ENCODE data around the gene ARHGAP6.

ARHGAP6 gene

DNA sequence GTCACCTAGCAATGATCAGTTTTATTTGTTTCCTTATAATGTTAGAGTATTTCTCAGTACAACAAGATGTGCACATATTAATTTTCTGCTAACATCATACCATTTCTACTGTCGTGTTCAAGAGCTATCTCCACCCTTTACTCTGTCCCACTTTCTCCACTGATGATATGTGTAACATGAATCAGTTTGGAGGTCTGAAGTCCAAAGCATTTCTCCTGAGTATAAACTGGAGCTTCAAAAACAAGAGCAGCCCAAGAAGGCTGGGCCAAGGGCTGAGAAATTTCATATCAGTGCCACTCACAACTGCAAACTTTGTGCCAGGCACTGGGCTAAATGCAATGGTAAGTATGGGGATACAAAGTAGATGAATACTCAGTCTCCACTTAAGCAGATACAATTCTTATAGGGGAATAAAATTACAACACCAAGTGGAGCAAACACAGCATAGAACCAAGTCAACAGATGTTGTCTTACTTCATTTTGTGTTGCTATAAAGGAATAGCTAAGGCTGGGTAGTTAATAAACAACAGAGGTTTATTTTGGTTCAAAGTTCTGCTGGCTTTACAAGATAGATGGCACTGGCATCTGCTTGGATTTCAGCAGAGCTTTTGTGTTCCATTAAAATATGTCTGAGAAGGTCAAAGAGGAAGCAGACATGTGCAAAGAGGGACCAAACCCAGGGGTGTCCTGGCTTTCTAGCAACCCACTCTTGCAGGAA, 328.3 kb downstream of the ARHGAP6 start:
- no peaks in the 10 kb centered on the region for H3K36me3 ChIP-seq (ENCODE audit: control insufficient read depth in 2 of 2, insufficient read depth in 2 of 2, low read length in 2 of 2)
- H3K9ac ChIP-seq (ENCODE audit: low read length in 2 of 2), result no peak overlapping the region
- peaks cover 2% of the 10 kb centered on the region for H3K4me1 ChIP-seq (ENCODE audit: control insufficient read depth, insufficient read depth, low read length)
- no peak overlapping the region for H3K4me3 ChIP-seq (ENCODE audit: low read length in 2 of 2)
- no peaks in the 10 kb centered on the region for H3K9me3 ChIP-seq (ENCODE audit: control insufficient read depth in 2 of 2, low read length in 2 of 2)
- H3K27me3 ChIP-seq (ENCODE audit: control insufficient read depth in 1 of 2, insufficient read depth in 2 of 2, low read length in 2 of 2), result no peaks in the 10 kb centered on the region
- no peak overlapping the region for H3K27ac ChIP-seq (ENCODE audit: low read length)

DNA sequence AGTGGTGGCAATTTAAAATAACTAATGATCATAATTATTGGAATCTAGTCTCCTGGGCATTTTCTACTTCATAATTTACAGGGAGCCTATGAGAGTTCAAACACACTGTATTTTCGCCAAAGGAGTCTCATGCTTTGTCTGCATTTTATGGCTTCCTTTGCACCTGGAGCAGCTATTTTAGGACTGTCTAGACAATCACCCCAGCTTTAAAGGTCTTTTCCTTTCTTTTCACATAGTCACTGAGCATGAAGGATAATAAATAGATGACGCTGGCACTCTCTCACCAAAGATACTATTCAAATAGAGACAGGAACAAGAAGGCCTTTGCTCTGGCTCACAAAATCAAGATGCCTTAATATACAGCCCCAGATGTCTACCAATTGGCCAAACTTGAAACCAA, 329.5 kb downstream of the ARHGAP6 start:
- no peak overlapping the region for H3K9ac ChIP-seq (ENCODE audit: low read length in 2 of 2)
- no peak overlapping the region for H3K27ac ChIP-seq (ENCODE audit: low read length)
- H3K4me3 ChIP-seq (ENCODE audit: low read length in 2 of 2), result no peak overlapping the region
- no peaks in the 10 kb centered on the region for H3K9me3 ChIP-seq (ENCODE audit: control insufficient read depth in 2 of 2, low read length in 2 of 2)
- H3K36me3 ChIP-seq (ENCODE audit: control insufficient read depth in 2 of 2, insufficient read depth in 2 of 2, low read length in 2 of 2), result no peaks in the 10 kb centered on the region
- H3K4me1 ChIP-seq (ENCODE audit: control insufficient read depth, insufficient read depth, low read length), result no peaks in the 10 kb centered on the region
- H3K27me3 ChIP-seq (ENCODE audit: control insufficient read depth in 1 of 2, insufficient read depth in 2 of 2, low read length in 2 of 2), result no peaks in the 10 kb centered on the region

DNA sequence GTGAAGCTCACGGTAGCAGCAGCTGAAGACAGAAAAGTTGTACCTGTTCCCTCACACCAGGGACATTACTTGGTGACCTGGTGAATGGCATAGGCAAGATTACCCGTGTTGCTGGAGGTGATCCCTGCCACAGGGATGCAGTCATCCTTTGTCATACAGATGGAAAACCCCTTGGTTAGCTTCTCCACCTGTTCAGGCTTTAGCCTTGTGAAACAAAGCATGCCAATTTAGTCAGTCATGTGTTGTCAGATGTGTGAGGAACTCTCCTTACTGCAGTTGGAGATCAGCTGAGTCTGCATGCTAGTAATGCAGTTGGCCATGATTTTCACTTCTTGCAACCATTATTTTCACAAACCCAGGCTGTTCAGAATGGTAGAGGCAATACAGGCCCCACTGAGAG, 331.6 kb downstream of the ARHGAP6 start:
- Histone ChIP-seq H3K27ac (ENCODE audit: low read length) (no peak overlapping the region), H3K36me3 (ENCODE audit: control insufficient read depth in 2 of 2, insufficient read depth in 2 of 2, low read length in 2 of 2) (no peaks in the 10 kb centered on the region), H3K9ac (ENCODE audit: low read length in 2 of 2) (no peak overlapping the region), H3K27me3 (ENCODE audit: control insufficient read depth in 1 of 2, insufficient read depth in 2 of 2, low read length in 2 of 2) (no peaks in the 10 kb centered on the region), H3K9me3 (ENCODE audit: control insufficient read depth in 2 of 2, low read length in 2 of 2) (no peaks in the 10 kb centered on the region), H3K4me3 (ENCODE audit: low read length in 2 of 2) (no peak overlapping the region), H3K4me1 (ENCODE audit: control insufficient read depth, insufficient read depth, low read length) (no peaks in the 10 kb centered on the region)

DNA sequence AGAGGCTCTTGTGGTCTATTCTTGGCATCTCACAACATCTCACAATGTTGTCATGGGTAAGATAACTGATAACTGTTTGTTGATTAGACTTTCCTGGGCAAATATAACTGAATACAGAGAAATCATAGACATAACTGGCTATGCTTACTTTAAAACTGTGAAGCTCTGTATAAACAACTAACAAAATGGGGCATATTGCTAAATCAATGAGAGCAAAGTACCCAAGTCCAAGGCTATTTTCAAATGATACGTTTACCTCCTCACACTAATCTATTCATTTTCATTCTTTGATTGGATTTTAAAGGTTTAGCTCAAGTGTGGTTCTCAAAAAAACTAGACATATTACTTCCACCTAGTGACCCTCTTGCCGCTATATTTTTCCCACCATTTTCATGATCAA, 333.9 kb downstream of the ARHGAP6 start:
- H3K27ac ChIP-seq (ENCODE audit: low read length), result no peak overlapping the region
- no peaks in the 10 kb centered on the region for H3K27me3 ChIP-seq (ENCODE audit: control insufficient read depth in 1 of 2, insufficient read depth in 2 of 2, low read length in 2 of 2)
- H3K9me3 ChIP-seq (ENCODE audit: control insufficient read depth in 2 of 2, low read length in 2 of 2), result no peaks in the 10 kb centered on the region
- H3K9ac ChIP-seq (ENCODE audit: low read length in 2 of 2), result no peak overlapping the region
- H3K36me3 ChIP-seq (ENCODE audit: control insufficient read depth in 2 of 2, insufficient read depth in 2 of 2, low read length in 2 of 2), result no peaks in the 10 kb centered on the region
- H3K4me1 ChIP-seq (ENCODE audit: control insufficient read depth, insufficient read depth, low read length), result no peaks in the 10 kb centered on the region
- no peak overlapping the region for H3K4me3 ChIP-seq (ENCODE audit: low read length in 2 of 2)

DNA sequence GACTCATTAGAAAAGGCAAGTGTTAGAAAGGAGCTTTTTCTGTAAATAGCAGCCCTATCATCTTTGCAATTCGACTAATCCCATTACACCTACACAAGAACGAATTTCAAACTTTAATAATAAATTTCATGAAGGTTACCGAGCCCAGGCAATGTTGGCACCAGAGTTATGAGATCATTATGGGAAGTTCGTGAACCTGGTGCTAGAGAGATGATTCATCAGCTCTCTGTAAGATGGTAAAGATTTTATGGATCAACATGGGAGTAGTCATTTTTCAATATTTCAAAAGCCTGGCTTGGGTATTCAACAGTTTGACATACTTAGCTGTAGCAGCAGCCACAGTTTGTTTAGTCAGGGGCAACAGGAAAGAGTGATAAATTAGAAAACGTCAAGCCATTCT, 336.7 kb downstream of the ARHGAP6 start:
- Histone ChIP-seq H3K27me3 (ENCODE audit: control insufficient read depth in 1 of 2, insufficient read depth in 2 of 2, low read length in 2 of 2) (no peaks in the 10 kb centered on the region), H3K9me3 (ENCODE audit: control insufficient read depth in 2 of 2, low read length in 2 of 2) (peaks cover 0 to 3% of the 10 kb centered on the region in 2 donors), H3K36me3 (ENCODE audit: control insufficient read depth in 2 of 2, insufficient read depth in 2 of 2, low read length in 2 of 2) (no peaks in the 10 kb centered on the region), H3K9ac (ENCODE audit: low read length in 2 of 2) (no peak overlapping the region), H3K4me1 (ENCODE audit: control insufficient read depth, insufficient read depth, low read length) (no peaks in the 10 kb centered on the region), H3K27ac (ENCODE audit: low read length) (no peak overlapping the region), H3K4me3 (ENCODE audit: low read length in 2 of 2) (no peak overlapping the region)

DNA sequence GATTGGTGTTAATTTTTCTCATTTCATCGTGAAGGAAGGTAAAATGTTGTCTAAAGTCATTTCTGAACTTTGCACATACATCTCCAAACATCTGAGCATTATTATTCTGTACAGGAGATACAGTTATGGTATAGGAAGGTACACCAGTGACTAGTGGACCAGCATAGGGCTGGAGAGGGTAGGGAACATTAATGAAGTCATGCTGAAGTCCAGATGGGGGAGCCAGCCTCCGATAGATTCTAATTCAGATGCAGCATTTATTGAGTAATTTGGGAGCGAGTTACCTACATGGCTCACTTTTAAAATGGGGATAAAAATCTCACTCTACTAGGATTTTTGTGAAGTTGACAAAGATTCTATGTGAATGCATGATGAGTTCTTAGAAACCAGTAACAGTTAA, 337.6 kb downstream of the ARHGAP6 start:
- no peak overlapping the region for H3K4me3 ChIP-seq (ENCODE audit: low read length in 2 of 2)
- H3K9ac ChIP-seq (ENCODE audit: low read length in 2 of 2), result no peak overlapping the region
- H3K27ac ChIP-seq (ENCODE audit: low read length), result no peak overlapping the region
- no peaks in the 10 kb centered on the region for H3K36me3 ChIP-seq (ENCODE audit: control insufficient read depth in 2 of 2, insufficient read depth in 2 of 2, low read length in 2 of 2)
- H3K4me1 ChIP-seq (ENCODE audit: control insufficient read depth, insufficient read depth, low read length), result no peaks in the 10 kb centered on the region
- H3K9me3 ChIP-seq (ENCODE audit: control insufficient read depth in 2 of 2, low read length in 2 of 2), result peaks cover 0 to 3% of the 10 kb centered on the region in 2 donors
- H3K27me3 ChIP-seq (ENCODE audit: control insufficient read depth in 1 of 2, insufficient read depth in 2 of 2, low read length in 2 of 2), result no peaks in the 10 kb centered on the region

DNA sequence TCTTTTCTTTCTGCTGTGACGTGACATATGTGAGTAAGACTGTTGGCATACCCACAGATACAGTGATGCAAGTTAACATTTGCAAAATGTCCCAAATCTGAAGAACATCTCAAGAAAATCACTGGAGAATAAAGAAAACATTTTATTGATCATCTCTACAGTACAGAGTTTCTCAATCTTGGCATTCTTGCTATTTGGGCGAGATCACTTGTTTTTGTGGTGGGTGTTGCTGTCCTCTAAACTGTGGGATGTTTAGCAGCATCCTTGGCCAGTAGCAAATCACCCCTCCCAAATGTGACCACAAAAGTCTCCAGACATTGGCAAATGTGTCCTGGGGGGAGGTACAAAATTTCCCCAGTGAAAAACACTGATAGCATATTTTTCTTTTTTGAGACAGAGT, 343.7 kb downstream of the ARHGAP6 start:
- Histone ChIP-seq H3K9ac (ENCODE audit: low read length in 2 of 2) (no peak overlapping the region), H3K36me3 (ENCODE audit: control insufficient read depth in 2 of 2, insufficient read depth in 2 of 2, low read length in 2 of 2) (no peaks in the 10 kb centered on the region), H3K27me3 (ENCODE audit: control insufficient read depth in 1 of 2, insufficient read depth in 2 of 2, low read length in 2 of 2) (no peaks in the 10 kb centered on the region), H3K4me1 (ENCODE audit: control insufficient read depth, insufficient read depth, low read length) (no peaks in the 10 kb centered on the region), H3K27ac (ENCODE audit: low read length) (no peak overlapping the region), H3K4me3 (ENCODE audit: low read length in 2 of 2) (no peak overlapping the region), H3K9me3 (ENCODE audit: control insufficient read depth in 2 of 2, low read length in 2 of 2) (peaks cover 0 to 3% of the 10 kb centered on the region in 2 donors)

DNA sequence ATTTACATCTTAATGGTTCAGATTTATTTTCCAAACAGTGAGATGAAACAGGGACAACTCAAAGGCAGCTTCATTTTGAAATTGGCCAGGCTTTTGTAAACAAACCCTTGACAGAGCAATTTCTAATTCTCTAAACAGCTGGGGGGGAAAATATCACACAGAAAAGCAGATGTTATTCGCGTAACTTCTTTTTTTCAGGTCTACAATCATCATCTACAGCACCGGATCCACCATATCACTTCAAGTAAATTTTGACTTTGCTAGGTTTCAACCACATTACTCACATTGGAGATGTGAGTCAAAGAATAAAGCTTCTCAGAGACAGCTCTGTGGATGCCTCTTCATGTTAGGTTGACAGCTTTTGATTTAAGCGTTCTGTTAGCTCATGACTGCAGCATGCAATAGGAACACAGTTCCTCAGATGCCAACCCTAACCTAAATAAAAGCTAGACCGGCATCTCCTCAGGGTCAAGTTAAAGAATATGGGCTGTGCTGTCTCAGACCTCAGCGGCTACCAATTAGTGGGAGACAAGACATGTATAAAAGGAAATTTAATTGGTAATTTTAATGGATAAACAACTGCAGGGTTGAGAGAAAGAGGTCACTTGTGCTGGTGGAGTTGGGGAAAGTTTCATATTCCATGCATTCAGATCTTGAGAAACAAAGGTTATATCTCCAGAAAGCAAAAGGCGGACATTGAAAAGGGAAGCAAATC, 345.8 kb downstream of the ARHGAP6 start:
- no peaks in the 10 kb centered on the region for H3K4me1 ChIP-seq (ENCODE audit: control insufficient read depth, insufficient read depth, low read length)
- no peak overlapping the region for H3K27ac ChIP-seq (ENCODE audit: low read length)
- H3K27me3 ChIP-seq (ENCODE audit: control insufficient read depth in 1 of 2, insufficient read depth in 2 of 2, low read length in 2 of 2), result no peaks in the 10 kb centered on the region
- peaks cover 0 to 3% of the 10 kb centered on the region in 2 donors for H3K9me3 ChIP-seq (ENCODE audit: control insufficient read depth in 2 of 2, low read length in 2 of 2)
- H3K4me3 ChIP-seq (ENCODE audit: low read length in 2 of 2), result no peak overlapping the region
- H3K9ac ChIP-seq (ENCODE audit: low read length in 2 of 2), result no peak overlapping the region
- H3K36me3 ChIP-seq (ENCODE audit: control insufficient read depth in 2 of 2, insufficient read depth in 2 of 2, low read length in 2 of 2), result no peaks in the 10 kb centered on the region

DNA sequence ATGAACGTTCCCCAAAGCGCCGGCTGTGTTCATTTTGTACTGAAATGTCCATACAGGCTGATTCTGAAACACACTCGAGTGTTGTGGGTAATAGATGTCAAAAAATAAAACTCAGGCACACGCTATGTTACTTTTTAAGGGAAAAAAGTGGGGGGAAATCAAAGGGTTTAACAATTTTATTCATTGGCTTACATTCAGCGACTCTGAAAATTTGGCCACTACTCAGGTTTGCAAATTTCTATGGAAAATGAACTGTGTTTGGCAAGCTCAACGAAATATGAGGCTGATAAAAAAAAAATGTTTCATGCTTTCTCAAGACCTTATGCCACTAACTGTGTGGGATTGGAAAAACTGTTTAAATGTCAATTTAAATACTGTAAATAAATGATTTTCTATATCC, 354.0 kb downstream of the ARHGAP6 start:
- Histone ChIP-seq H3K27me3 (ENCODE audit: control insufficient read depth in 1 of 2, insufficient read depth in 2 of 2, low read length in 2 of 2) (no peaks in the 10 kb centered on the region), H3K27ac (ENCODE audit: low read length) (no peak overlapping the region), H3K36me3 (ENCODE audit: control insufficient read depth in 2 of 2, insufficient read depth in 2 of 2, low read length in 2 of 2) (no peaks in the 10 kb centered on the region), H3K4me3 (ENCODE audit: low read length in 2 of 2) (no peak overlapping the region), H3K4me1 (ENCODE audit: control insufficient read depth, insufficient read depth, low read length) (peaks cover 3% of the 10 kb centered on the region), H3K9me3 (ENCODE audit: control insufficient read depth in 2 of 2, low read length in 2 of 2) (no peaks in the 10 kb centered on the region), H3K9ac (ENCODE audit: low read length in 2 of 2) (no peak overlapping the region)

DNA sequence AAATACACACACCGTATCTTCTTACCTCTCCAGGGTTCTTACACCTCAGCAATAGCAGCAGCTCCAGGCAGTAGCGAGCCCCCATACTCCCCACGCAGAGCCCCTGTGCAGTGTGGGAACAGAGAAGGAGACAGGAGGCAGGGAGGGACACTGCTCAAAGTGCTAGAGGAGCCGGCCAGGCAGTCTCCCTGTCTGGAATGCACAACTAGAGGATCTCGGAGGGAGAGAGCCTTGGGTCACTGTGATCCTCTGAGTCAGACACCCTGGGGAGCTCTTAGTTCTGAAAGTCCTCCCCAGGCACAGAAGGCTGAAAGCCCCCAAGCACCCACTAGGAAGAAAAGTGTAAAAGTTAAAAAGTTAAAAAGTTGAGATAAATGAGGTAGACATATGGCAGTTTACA, 356.5 kb downstream of the ARHGAP6 start:
- no peaks in the 10 kb centered on the region for H3K36me3 ChIP-seq (ENCODE audit: control insufficient read depth in 2 of 2, insufficient read depth in 2 of 2, low read length in 2 of 2)
- no peak overlapping the region for H3K27ac ChIP-seq (ENCODE audit: low read length)
- no peak overlapping the region for H3K4me3 ChIP-seq (ENCODE audit: low read length in 2 of 2)
- H3K9me3 ChIP-seq (ENCODE audit: control insufficient read depth in 2 of 2, low read length in 2 of 2), result no peaks in the 10 kb centered on the region
- H3K9ac ChIP-seq (ENCODE audit: low read length in 2 of 2), result no peak overlapping the region
- peaks cover 0 to 3% of the 10 kb centered on the region in 2 donors for H3K27me3 ChIP-seq (ENCODE audit: control insufficient read depth in 1 of 2, insufficient read depth in 2 of 2, low read length in 2 of 2)
- H3K4me1 ChIP-seq (ENCODE audit: control insufficient read depth, insufficient read depth, low read length), result peaks cover 3% of the 10 kb centered on the region

DNA sequence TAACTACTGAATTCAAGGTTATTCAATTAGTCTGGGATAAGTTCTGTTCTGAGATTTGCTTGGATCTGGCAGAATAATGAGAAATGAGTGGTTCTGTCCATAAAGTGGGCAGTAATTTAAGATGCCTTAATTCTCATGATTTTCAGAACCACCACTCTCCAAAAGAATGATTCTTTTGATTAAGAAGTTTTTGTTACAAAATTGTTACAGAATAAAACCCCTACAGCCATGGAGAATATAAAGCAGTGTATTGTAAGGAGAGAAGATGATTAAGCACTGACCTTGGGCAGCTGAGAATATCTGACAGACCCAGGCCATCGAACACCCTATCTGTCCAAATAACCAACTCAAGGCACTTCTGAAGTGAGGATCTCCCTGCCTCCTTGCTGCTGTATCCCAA, 360.1 kb downstream of the ARHGAP6 start:
- Histone ChIP-seq H3K9ac (ENCODE audit: low read length in 2 of 2) (no peak overlapping the region), H3K27me3 (ENCODE audit: control insufficient read depth in 1 of 2, insufficient read depth in 2 of 2, low read length in 2 of 2) (peaks cover 0 to 3% of the 10 kb centered on the region in 2 donors), H3K27ac (ENCODE audit: low read length) (no peak overlapping the region), H3K9me3 (ENCODE audit: control insufficient read depth in 2 of 2, low read length in 2 of 2) (no peaks in the 10 kb centered on the region), H3K4me3 (ENCODE audit: low read length in 2 of 2) (no peak overlapping the region), H3K4me1 (ENCODE audit: control insufficient read depth, insufficient read depth, low read length) (peaks cover 3% of the 10 kb centered on the region), H3K36me3 (ENCODE audit: control insufficient read depth in 2 of 2, insufficient read depth in 2 of 2, low read length in 2 of 2) (no peaks in the 10 kb centered on the region)
